Nephron (organoid): ENCODE results near the gene ZFP62.

Source experiments
- H3K27ac Mint-ChIP-seq, 3 experiments: 2 replicates each; pipeline ENCODE4 v1.8.0; 2020; ENCODE audit warnings: mixed read lengths in 3 of 3, mild to moderate bottlenecking in 2 of 3, moderate library complexity in 1 of 3
- H3K27me3 Mint-ChIP-seq: 2 replicates; pipeline ENCODE4 v1.8.0; 2021; ENCODE audit warnings: low read depth, mild to moderate bottlenecking, moderate library complexity, mixed read lengths
- H3K36me3 Mint-ChIP-seq: 2 replicates; pipeline ENCODE4 v1.8.0; 2020; ENCODE audit warnings: low read depth, mixed read lengths
- H3K4me1 Mint-ChIP-seq: 2 replicates; pipeline ENCODE4 v1.8.0; 2020; ENCODE audit warnings: mixed read lengths
- H3K4me3 Mint-ChIP-seq, 3 experiments: 2 replicates each; pipeline ENCODE4 v1.8.0; 2020; ENCODE audit warnings: mild to moderate bottlenecking in 3 of 3, mixed read lengths in 3 of 3, moderate library complexity in 2 of 3
- H3K9me3 Mint-ChIP-seq: 2 replicates; pipeline ENCODE4 v1.8.0; 2020; ENCODE audit warnings: mixed read lengths
- CTCF ChIP-seq, 3 experiments: fragments of 200-600 bp; sonication (generic); IDR thresholded peaks; one replicate each; pipeline ENCODE4 v1.5.0; 2021; ENCODE audit warnings: antibody characterized with exemption in 3 of 3; ENCODE audit not compliant: unreplicated experiment in 3 of 3

Gene ZFP62

GRCh38 chr5:180824630-180825476 is 36.2 kb downstream of the ZFP62 start:
- peaks cover 23% of the 10 kb centered on the region for H3K36me3 Mint-ChIP-seq
- peaks cover 6% of the 10 kb centered on the region for H3K9me3 Mint-ChIP-seq
- H3K4me1 Mint-ChIP-seq = peaks cover 47% of the 10 kb centered on the region
- H3K4me3 Mint-ChIP-seq = peak overlapping the region; percentile 10 to 31 (median 25)
- peak overlapping the region; percentile 54 to 85 (median 74) for H3K27ac Mint-ChIP-seq
- peaks cover 2% of the 10 kb centered on the region for H3K27me3 Mint-ChIP-seq
- TF ChIP-seq CTCF (IDR thresholded peaks at IDR 0.05; ENCODE audit: unreplicated experiment in 3 of 3) = no peak

GRCh38 chr5:180823940-180824629 is 37.0 kb downstream of the ZFP62 start:
- H3K27ac Mint-ChIP-seq = peak overlapping the region; percentile 54 to 74 (median 65)
- H3K36me3 Mint-ChIP-seq = peaks cover 16% of the 10 kb centered on the region
- H3K4me3 Mint-ChIP-seq = peak overlapping the region in 2 of 3 experiments; percentile 0 to 3
- no peaks in the 10 kb centered on the region for H3K27me3 Mint-ChIP-seq
- peaks cover 47% of the 10 kb centered on the region for H3K4me1 Mint-ChIP-seq
- H3K9me3 Mint-ChIP-seq = peaks cover under 1% of the 10 kb centered on the region
- no peak for TF ChIP-seq CTCF (IDR thresholded peaks at IDR 0.05; ENCODE audit: unreplicated experiment in 3 of 3)

- no peak for TF ChIP-seq CTCF (IDR thresholded peaks at IDR 0.05; ENCODE audit: unreplicated experiment in 3 of 3)
- Mint-ChIP-seq H3K4me1 (peaks cover 55% of the 10 kb centered on the region), H3K27me3 (no peaks in the 10 kb centered on the region), H3K36me3 (peaks cover 12% of the 10 kb centered on the region), H3K9me3 (no peaks in the 10 kb centered on the region), H3K4me3 (no peak overlapping the region), H3K27ac (peak overlapping the region in 1 of 3 experiments; percentile 74)
These were observed 37.7 kb downstream of the ZFP62 start for GRCh38 chr5:180823346-180823745.

- TF ChIP-seq CTCF (IDR thresholded peaks at IDR 0.05; ENCODE audit: unreplicated experiment in 3 of 3) = no peak
- Mint-ChIP-seq H3K27ac (peak overlapping the region in 1 of 3 experiments; percentile 32), H3K4me3 (no peak overlapping the region), H3K36me3 (peaks cover 5% of the 10 kb centered on the region), H3K27me3 (peaks cover 4% of the 10 kb centered on the region), H3K9me3 (no peaks in the 10 kb centered on the region), H3K4me1 (peaks cover 71% of the 10 kb centered on the region)
These were observed 39.5 kb downstream of the ZFP62 start for GRCh38 chr5:180821538-180821937.

- H3K27ac Mint-ChIP-seq = peak overlapping the region; percentile 17 to 74 (median 73)
- no peak overlapping the region for H3K4me3 Mint-ChIP-seq
- peaks cover 4% of the 10 kb centered on the region for H3K27me3 Mint-ChIP-seq
- no peaks in the 10 kb centered on the region for H3K36me3 Mint-ChIP-seq
- TF ChIP-seq CTCF (IDR thresholded peaks at IDR 0.05; ENCODE audit: unreplicated experiment in 3 of 3) = no peak
- peaks cover 67% of the 10 kb centered on the region for H3K4me1 Mint-ChIP-seq
- H3K9me3 Mint-ChIP-seq = no peaks in the 10 kb centered on the region
These were observed 40.2 kb downstream of the ZFP62 start for GRCh38 chr5:180820788-180821321.
